PFSK-1 (cell line): ENCODE measurements around the gene PROX2.
A peak's percentile ranks its signal among the peaks of the same experiment; 100 is the strongest.

ENCODE experiments used
- FOXP2 ChIP-seq: optimal IDR thresholded peaks from 2 replicates; pipeline ENCODE3; 2011; ENCODE audit warnings: borderline replicate concordance, control low read depth, inconsistent platforms; ENCODE audit not compliant: insufficient read depth; ENCODE audit errors: extremely low read length, extremely low read depth
- POLR2AphosphoS5 ChIP-seq: IDR thresholded peaks from 2 replicates; pipeline ENCODE4 v1.6.1; 2012; ENCODE audit warnings: low read depth, mild to moderate bottlenecking, control low read depth, low read length, moderate library complexity
- SIN3A ChIP-seq: IDR thresholded peaks from 2 replicates; pipeline ENCODE4 v1.6.1; 2012; ENCODE audit warnings: mild to moderate bottlenecking, low read length, moderate library complexity, borderline replicate concordance; ENCODE audit not compliant: insufficient read depth
- TAF1 ChIP-seq: IDR thresholded peaks from 2 replicates; pipeline ENCODE4 v1.6.1; 2012; ENCODE audit warnings: low read length, control low read depth, borderline replicate concordance; ENCODE audit not compliant: insufficient read depth
- TF ChIP-seq, protein P1 (sequence below), 2 experiments: IDR thresholded peaks; 2 replicates each; pipeline versions ENCODE4 v1.6.1 to v1.8.0; 2011 to 2012; ENCODE audit warnings: low read depth in 2 of 2, low read length in 2 of 2, control low read depth in 1 of 2, inconsistent platforms in 1 of 2, mild to moderate bottlenecking in 1 of 2, moderate library complexity in 1 of 2; ENCODE audit not compliant: insufficient read depth in 1 of 2

Gene PROX2

DNA sequence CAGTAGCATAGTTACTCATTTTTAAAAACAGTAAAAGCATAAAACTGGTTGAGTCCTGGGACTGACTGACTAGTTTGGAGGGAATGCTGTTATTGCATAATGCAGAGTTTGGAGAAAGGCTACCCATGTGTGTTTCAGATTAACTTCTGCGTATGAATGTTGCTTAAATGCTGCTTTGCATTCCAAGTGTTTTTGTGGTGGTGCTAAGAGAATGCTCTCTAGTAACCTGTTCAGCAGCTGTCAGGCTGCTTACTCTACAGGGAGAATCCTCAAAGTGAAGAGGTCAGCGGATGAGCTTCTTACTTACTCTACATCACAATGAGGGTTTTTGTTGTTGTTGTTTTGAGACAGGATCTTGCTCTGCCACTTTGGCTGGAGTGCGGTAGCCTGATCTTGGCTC, 10.1 kb upstream of the PROX2 start:
- TF ChIP-seq POLR2AphosphoS5 (no peak), TAF1 (no peak), SIN3A (no peak), FOXP2 (no peak)
- TF ChIP-seq, protein P1, sequence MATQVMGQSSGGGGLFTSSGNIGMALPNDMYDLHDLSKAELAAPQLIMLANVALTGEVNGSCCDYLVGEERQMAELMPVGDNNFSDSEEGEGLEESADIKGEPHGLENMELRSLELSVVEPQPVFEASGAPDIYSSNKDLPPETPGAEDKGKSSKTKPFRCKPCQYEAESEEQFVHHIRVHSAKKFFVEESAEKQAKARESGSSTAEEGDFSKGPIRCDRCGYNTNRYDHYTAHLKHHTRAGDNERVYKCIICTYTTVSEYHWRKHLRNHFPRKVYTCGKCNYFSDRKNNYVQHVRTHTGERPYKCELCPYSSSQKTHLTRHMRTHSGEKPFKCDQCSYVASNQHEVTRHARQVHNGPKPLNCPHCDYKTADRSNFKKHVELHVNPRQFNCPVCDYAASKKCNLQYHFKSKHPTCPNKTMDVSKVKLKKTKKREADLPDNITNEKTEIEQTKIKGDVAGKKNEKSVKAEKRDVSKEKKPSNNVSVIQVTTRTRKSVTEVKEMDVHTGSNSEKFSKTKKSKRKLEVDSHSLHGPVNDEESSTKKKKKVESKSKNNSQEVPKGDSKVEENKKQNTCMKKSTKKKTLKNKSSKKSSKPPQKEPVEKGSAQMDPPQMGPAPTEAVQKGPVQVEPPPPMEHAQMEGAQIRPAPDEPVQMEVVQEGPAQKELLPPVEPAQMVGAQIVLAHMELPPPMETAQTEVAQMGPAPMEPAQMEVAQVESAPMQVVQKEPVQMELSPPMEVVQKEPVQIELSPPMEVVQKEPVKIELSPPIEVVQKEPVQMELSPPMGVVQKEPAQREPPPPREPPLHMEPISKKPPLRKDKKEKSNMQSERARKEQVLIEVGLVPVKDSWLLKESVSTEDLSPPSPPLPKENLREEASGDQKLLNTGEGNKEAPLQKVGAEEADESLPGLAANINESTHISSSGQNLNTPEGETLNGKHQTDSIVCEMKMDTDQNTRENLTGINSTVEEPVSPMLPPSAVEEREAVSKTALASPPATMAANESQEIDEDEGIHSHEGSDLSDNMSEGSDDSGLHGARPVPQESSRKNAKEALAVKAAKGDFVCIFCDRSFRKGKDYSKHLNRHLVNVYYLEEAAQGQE (IDR thresholded peaks at IDR 0.05; ENCODE audit: insufficient read depth in 1 of 2, low read depth in 2 of 2, low read length in 2 of 2), result no peak

DNA sequence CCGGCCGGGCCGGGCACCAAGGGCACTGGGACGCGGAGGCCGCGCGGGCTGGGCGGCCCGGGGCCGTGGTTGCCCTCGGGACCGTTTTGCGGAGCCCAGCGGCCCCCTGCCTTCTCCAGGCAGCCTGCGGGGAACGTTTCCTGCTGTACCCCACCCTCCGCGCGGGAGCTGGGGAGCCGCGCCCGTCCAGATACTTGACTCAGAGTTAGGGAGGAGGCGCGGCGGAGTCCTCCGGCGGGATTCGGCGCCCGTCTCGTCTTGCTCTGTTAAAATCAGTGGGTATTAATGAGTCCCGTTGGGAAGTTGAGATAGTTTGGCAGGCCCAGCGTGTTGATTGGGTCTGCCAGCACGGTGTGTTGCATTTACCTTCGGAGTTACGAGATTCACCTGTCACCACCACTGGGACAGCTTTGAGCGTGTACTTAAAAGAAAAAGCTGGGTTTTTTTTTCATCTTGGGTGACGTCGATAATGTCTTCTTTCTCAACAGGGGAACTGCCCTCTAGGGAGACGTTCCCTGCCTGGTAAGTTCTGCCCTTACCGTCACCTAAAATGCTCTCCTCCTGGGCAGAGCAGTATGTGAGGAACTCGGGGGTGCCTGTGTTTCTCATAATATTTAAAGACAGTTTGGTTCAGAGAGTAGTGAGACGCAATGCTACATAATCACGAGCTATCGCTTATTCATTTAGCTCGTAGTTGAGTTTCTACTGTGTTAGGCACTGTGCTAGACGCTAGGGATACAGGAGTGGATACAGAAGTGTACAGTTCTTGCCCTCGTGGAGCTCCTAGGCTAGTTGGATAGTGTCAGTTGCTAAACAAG, 6.4 kb upstream of the PROX2 start:
- TF ChIP-seq, protein P1 (IDR thresholded peaks at IDR 0.05; ENCODE audit: insufficient read depth in 1 of 2, low read depth in 2 of 2, low read length in 2 of 2), result no peak
- no peak for TF ChIP-seq SIN3A
- no peak for TF ChIP-seq POLR2AphosphoS5
- TF ChIP-seq TAF1, result no peak
- TF ChIP-seq FOXP2, result no peak

DNA sequence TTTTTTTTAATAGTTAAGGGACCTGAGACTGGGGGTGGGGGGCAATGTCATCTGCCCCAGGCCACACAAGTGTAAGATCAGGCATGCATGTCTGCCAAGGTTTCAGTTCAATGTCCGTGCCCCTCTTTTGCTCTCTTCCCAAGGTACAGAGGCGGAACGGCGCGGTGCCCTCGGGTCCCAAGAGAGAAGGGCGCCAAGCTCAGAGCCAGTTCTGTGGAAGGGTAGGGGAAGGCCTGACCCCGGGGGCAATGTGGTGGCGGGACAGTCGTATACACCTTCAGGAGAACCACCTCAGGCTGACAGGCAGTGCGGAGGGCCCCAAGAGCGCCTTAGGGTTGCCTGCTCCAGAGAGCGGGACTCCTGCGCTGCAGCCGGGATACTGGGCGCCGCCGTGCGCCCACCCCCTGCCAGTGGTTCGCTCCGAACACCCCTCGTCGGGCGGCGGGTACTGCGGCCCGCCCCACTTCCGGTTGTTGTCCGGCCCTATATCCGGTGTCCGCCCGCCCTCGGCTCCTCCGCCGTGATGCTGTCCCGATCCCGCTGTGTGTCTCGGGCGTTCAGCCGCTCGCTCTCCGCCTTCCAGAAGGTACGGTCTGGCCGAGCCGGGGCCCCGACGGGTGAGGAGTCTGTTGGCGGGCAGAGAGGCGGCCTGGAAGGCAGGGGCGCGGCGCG, 5.6 kb upstream of the PROX2 start, which contains the start of gene DLST:
Gene DLST, plus strand, starts transcription at position 486 of the 672 bp plus-strand sequence. Its CDS starts 38 bp downstream, at position 524.
- TF ChIP-seq TAF1, result peak; percentile 78; the same call in 1 of the 2 replicates
- TF ChIP-seq POLR2AphosphoS5, result peak; percentile 95
- TF ChIP-seq FOXP2, result peak; percentile 75
- no peak for TF ChIP-seq SIN3A
- TF ChIP-seq, protein P1 (IDR thresholded peaks at IDR 0.05; ENCODE audit: insufficient read depth in 1 of 2, low read depth in 2 of 2, low read length in 2 of 2), result no peak

DNA sequence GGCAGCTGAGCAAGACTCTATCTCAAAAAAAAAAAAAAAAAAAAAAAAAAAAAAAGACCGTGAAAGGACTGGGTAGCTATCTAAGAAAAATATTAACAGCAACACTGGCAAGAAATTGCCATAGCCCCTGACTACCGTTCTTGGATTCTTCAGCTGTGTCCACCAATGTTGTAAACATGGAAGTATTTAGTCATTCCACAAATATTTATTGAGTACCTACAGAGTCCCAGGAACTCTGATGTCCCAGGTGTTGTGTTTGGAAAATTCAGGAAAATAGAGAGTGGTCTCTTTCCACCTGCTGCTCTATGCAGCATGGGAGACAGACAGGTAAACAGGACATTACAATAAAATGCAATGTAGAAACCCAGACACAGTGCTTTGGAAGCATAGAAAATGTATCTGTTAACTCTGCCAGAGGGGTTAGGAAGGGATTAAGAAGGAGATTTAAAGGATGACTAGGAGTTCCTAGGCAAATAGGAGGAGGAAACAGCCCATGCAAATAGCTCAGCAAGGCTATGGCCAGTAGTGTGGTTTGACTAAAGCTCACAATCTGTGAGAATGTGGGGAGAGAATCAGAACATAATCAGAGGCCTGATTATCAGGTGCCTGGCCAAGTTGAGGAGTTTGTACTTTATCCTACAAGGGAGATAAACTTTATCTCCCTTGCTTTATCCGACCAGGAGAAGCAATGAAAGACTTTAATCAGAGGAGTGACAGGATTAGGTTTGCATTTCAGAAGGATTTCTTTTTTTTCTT, 3.7 kb upstream of the PROX2 start:
- TF ChIP-seq TAF1 (no peak), FOXP2 (no peak), SIN3A (no peak), POLR2AphosphoS5 (no peak)
- TF ChIP-seq, protein P1 (IDR thresholded peaks at IDR 0.05; ENCODE audit: insufficient read depth in 1 of 2, low read depth in 2 of 2, low read length in 2 of 2), result no peak
